ENCODE results near the gene HPN. TPM values are rescaled to one million over a fixed set of nuclear protein-coding genes. Genes with fewer than 3 reads are reported as not detected.

Gene HPN
- total RNA-seq, 1 donor from 2014 or later: 28.1 TPM

GRCh38 chr19:35034005-35034502 is 7.5 kb upstream of the HPN start:
- intact Hi-C loops (cut with DNase I): no loop called here
- Histone ChIP-seq H3K4me3 (no peak overlapping the region), H3K27me3 (ENCODE audit: low read depth) (no peaks in the 10 kb centered on the region), H3K36me3 (peaks cover 6% of the 10 kb centered on the region), H3K4me1 (peaks cover 33% of the 10 kb centered on the region), H3K9me3 (no peaks in the 10 kb centered on the region), H3K27ac (no peak overlapping the region)
- no peak for ATAC-seq
- no peak for TF ChIP-seq CTCF (IDR thresholded peaks at IDR 0.05)
- no peak for DNase-seq

- H3K27me3 ChIP-seq (ENCODE audit: low read depth): no peaks in the 10 kb centered on the region
- peaks cover 6% of the 10 kb centered on the region for H3K36me3 ChIP-seq
- DNase-seq (no peak), ATAC-seq (no peak)
- H3K4me3 ChIP-seq: no peak overlapping the region
- no peak overlapping the region for H3K27ac ChIP-seq
- no peaks in the 10 kb centered on the region for H3K9me3 ChIP-seq
- peaks cover 35% of the 10 kb centered on the region for H3K4me1 ChIP-seq
- intact Hi-C loops (cut with DNase I): no loop called here
- no peak for TF ChIP-seq CTCF (IDR thresholded peaks at IDR 0.05)
These were observed 6.7 kb upstream of the HPN start for GRCh38 chr19:35034588-35035382.

GRCh38 chr19:35037716-35038622 is 3.6 kb upstream of the HPN start:
- Histone ChIP-seq H3K4me3 (no peak overlapping the region), H3K27ac (peak overlapping the region; percentile 54), H3K36me3 (peaks cover 6% of the 10 kb centered on the region), H3K27me3 (ENCODE audit: low read depth) (no peaks in the 10 kb centered on the region), H3K9me3 (no peaks in the 10 kb centered on the region), H3K4me1 (peaks cover 51% of the 10 kb centered on the region)
- ATAC-seq: no peak
- intact Hi-C loops (cut with DNase I): no loop called here
- DNase-seq: no peak
- no peak for TF ChIP-seq CTCF (IDR thresholded peaks at IDR 0.05)

GRCh38 chr19:35038623-35039512 is 2.7 kb upstream of the HPN start:
- Histone ChIP-seq H3K4me1 (peaks cover 56% of the 10 kb centered on the region), H3K27me3 (ENCODE audit: low read depth) (no peaks in the 10 kb centered on the region), H3K4me3 (peak overlapping the region; percentile 42), H3K36me3 (peaks cover 6% of the 10 kb centered on the region), H3K27ac (peak overlapping the region; percentile 80), H3K9me3 (no peaks in the 10 kb centered on the region)
- TF ChIP-seq CTCF (IDR thresholded peaks at IDR 0.05): no peak
- ATAC-seq: no peak
- intact Hi-C loops (cut with DNase I): no loop called here
- DNase-seq: no peak
